ENCODE data around the gene SDCBP2.

DNA sequence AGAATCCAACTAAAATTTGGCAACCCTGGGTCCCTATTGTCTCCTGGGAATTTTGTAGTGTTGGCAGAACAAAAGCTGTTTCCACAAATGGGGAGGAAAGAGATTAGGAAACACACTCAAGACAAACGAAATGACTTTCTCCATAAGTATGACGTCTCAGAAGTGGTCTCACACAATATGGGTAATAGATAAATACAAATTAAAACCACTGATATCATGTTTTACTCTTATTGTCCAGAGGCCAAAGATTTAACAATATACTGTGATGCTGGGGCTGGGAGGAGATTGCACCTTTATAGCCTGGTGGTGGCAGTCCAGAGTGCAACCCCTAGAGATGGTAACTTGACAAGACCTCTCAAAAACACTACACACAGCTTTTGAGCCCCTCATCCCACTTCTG, 45.3 kb upstream of the SDCBP2 start:
- no peak for TF ChIP-seq EZH2 (IDR thresholded peaks at IDR 0.05; ENCODE audit: insufficient read depth, low read length)
- TF ChIP-seq, protein P1, sequence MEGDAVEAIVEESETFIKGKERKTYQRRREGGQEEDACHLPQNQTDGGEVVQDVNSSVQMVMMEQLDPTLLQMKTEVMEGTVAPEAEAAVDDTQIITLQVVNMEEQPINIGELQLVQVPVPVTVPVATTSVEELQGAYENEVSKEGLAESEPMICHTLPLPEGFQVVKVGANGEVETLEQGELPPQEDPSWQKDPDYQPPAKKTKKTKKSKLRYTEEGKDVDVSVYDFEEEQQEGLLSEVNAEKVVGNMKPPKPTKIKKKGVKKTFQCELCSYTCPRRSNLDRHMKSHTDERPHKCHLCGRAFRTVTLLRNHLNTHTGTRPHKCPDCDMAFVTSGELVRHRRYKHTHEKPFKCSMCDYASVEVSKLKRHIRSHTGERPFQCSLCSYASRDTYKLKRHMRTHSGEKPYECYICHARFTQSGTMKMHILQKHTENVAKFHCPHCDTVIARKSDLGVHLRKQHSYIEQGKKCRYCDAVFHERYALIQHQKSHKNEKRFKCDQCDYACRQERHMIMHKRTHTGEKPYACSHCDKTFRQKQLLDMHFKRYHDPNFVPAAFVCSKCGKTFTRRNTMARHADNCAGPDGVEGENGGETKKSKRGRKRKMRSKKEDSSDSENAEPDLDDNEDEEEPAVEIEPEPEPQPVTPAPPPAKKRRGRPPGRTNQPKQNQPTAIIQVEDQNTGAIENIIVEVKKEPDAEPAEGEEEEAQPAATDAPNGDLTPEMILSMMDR (IDR thresholded peaks at IDR 0.05; ENCODE audit: insufficient read depth, low read depth, low read length), result no peak

Data from astrocyte (in vitro differentiated cells and primary cell).